OCI-LY7 (cell line): ENCODE measurements around the gene VAMP2. TPM values are rescaled to one million over a fixed set of nuclear protein-coding genes. Genes with fewer than 3 reads are reported as not detected.

Experiments
- BruUV-seq: library from RNA; stranded (reverse); fragments of 400-500 nt; replicated peaks from 2 replicates; lab custom pipeline; 2021; lab: Mats Ljungman, UMichigan
- CTCF ChIA-PET: fragments of 300-600 bp; sonication (Branson Sonifier 250); formaldehyde crosslinking; loops from one replicate; lab custom pipeline; 2022; ENCODE audit warnings: antibody characterized with exemption; ENCODE audit not compliant: unreplicated experiment; lab: Charles Lee
- POLR2A ChIA-PET: fragments of 300-600 bp; sonication (Branson Sonifier 250); formaldehyde crosslinking; loops from one replicate; lab custom pipeline; 2022; ENCODE audit warnings: antibody characterized with exemption; lab: Charles Lee
- DNase-seq: peaks from one replicate; pipeline ENCODE4 v3.0.0-alpha.2; 2015; ENCODE audit warnings: low spot score
- H2AFZ ChIP-seq: fragments of 200-600 bp; sonication (generic), shearing (Covaris generic); 2 replicates; pipeline ENCODE4 v1.6.1; 2014; ENCODE audit warnings: mild to moderate bottlenecking, antibody characterized with exemption, low read length, moderate library complexity
- H3K27ac ChIP-seq: fragments of 200-600 bp; sonication (generic); 2 replicates; pipeline ENCODE4 v1.5.1; 2014; ENCODE audit warnings: mixed run types, low read depth, mild to moderate bottlenecking, moderate library complexity, low read length, inconsistent platforms; ENCODE audit not compliant: poor library complexity, severe bottlenecking
- H3K36me3 ChIP-seq: fragments of 200-600 bp; sonication (generic); 2 replicates; pipeline ENCODE4 v1.6.1; 2014; ENCODE audit warnings: mild to moderate bottlenecking, antibody characterized with exemption, low read length, moderate library complexity, mixed read lengths; ENCODE audit not compliant: insufficient read depth
- H3K4me1 ChIP-seq: fragments of 200-600 bp; sonication (generic); 2 replicates; pipeline ENCODE4 v1.5.1; 2014; ENCODE audit warnings: mild to moderate bottlenecking, low read length; ENCODE audit not compliant: insufficient read depth, poor library complexity, severe bottlenecking
- H3K4me2 ChIP-seq: fragments of 200-600 bp; sonication (generic); 2 replicates; pipeline ENCODE4 v1.6.1; 2014; ENCODE audit warnings: mild to moderate bottlenecking, low read length
- H3K4me3 ChIP-seq: fragments of 200-600 bp; sonication (generic); 2 replicates; pipeline ENCODE4 v1.5.1; 2014; ENCODE audit warnings: mild to moderate bottlenecking, low read depth, low read length; ENCODE audit not compliant: poor library complexity, severe bottlenecking
- H3K79me2 ChIP-seq: fragments of 200-600 bp; sonication (generic); 2 replicates; pipeline ENCODE4 v1.6.1; 2016; ENCODE audit warnings: low read depth, mild to moderate bottlenecking, low read length, moderate library complexity, mixed read lengths; ENCODE audit not compliant: insufficient read depth
- H3K9me2 ChIP-seq: fragments of 200-600 bp; sonication (generic); 2 replicates; pipeline ENCODE4 v1.6.1; 2016; ENCODE audit warnings: mild to moderate bottlenecking, low read length, mixed read lengths; ENCODE audit not compliant: insufficient read depth
- H3K9me3 ChIP-seq: fragments of 200-600 bp; sonication (generic); 2 replicates; pipeline ENCODE4 v1.6.1; 2014; ENCODE audit warnings: mild to moderate bottlenecking, mixed run types, low read length, mixed read lengths
- H4K20me1 ChIP-seq: fragments of 200-600 bp; sonication (generic); 2 replicates; pipeline ENCODE4 v1.6.1; 2014; ENCODE audit warnings: mild to moderate bottlenecking, antibody characterized with exemption, low read length, moderate library complexity, mixed read lengths; ENCODE audit not compliant: insufficient read depth
- CTCF ChIP-seq: fragments of 200-600 bp; sonication (generic); conservative IDR thresholded peaks from 2 replicates; pipeline ENCODE4 v1.5.1; 2014; ENCODE audit warnings: mild to moderate bottlenecking, antibody characterized with exemption, low read length, moderate library complexity, mixed read lengths
- EZH2phosphoT487 ChIP-seq: fragments of 200-600 bp; sonication (generic); IDR thresholded peaks from 2 replicates; pipeline ENCODE4 v1.6.1; 2018; ENCODE audit warnings: low read depth, borderline replicate concordance, mild to moderate bottlenecking, mixed run types, antibody characterized with exemption, low read length, moderate library complexity, mixed read lengths
- intact Hi-C: fragments of 100-400 bp; cut with micrococcal nuclease; formaldehyde crosslinking; loops from one replicate; pipeline ENCODE4 v1.10.0; 2022; ENCODE audit not compliant: unreplicated experiment
- total RNA-seq, 2 experiments: library from RNA; depleted of rRNA in 1 of 2; stranded (reverse); fragments of >200 nt in 1 of 2; shearing (Covaris generic) in 1 of 2; gene quantifications; 2 replicates each; pipeline ENCODE4 v1.2.3, GENCODE V29; 2014 to 2022

VAMP2 gene
- total RNA-seq, 2 experiments from 2014 or later, result 21.2 to 40.9 TPM

GRCh38 chr17:8152112-8152775 is 10.5 kb downstream of the VAMP2 start, which contains the start of gene PER1:
Gene PER1, minus strand, starts transcription at chr17:8152404. Its CDS starts 1,698 bp downstream, at chr17:8150706.
- Histone ChIP-seq H3K4me2 (peak within 1 kb of the TSS; percentile 95), H3K9me2 (no peaks in the 10 kb centered on the region), H3K9me3 (no peaks in the 10 kb centered on the region), H3K4me1 (peaks cover 51% of the 10 kb centered on the region), H3K36me3 (peaks cover 29% of the 10 kb centered on the region), H4K20me1 (no peaks in the 10 kb centered on the region; the same call in 1 of the 2 replicates), H3K79me2 (peaks cover 12% of the 10 kb centered on the region; the same call in 1 of the 2 replicates), H2AFZ (peak within 1 kb of the TSS; percentile 16; the same call in 1 of the 2 replicates), H3K27ac (peak within 1 kb of the TSS; percentile 70), H3K4me3 (peak within 1 kb of the TSS; percentile 82)
- intact Hi-C loops, result loop anchor here (10.0 kb wide), 1 partner anchor 317 kb away; the partner anchor contains the start of gene KDM6B
- no TSS peak for BruUV-seq
- ChIA-PET CTCF (interaction anchor here (0.6 kb wide), 1 partner anchor 317 kb away, joined by 5 read pairs; no protein-coding TSS in a partner anchor), POLR2A (interaction anchor here (0.6 to 1.0 kb wide), 2 partner anchors 15 to 23 kb away, joined by 3 read pairs; no protein-coding TSS in a partner anchor)
- DNase-seq, result peak; percentile 89
- no peak for TF ChIP-seq CTCF
- no peak for TF ChIP-seq EZH2phosphoT487

GRCh38 chr17:8151641-8152111 is 11.1 kb downstream of the VAMP2 start:
- Histone ChIP-seq H3K27ac (peak overlapping the region; percentile 70), H3K4me3 (peak overlapping the region; percentile 82), H4K20me1 (no peaks in the 10 kb centered on the region; the same call in 1 of the 2 replicates), H2AFZ (peak overlapping the region; percentile 16; the same call in 1 of the 2 replicates), H3K4me2 (peak overlapping the region; percentile 95), H3K36me3 (peaks cover 35% of the 10 kb centered on the region), H3K9me2 (no peaks in the 10 kb centered on the region), H3K79me2 (peaks cover 12% of the 10 kb centered on the region; the same call in 1 of the 2 replicates), H3K4me1 (peaks cover 47% of the 10 kb centered on the region), H3K9me3 (no peaks in the 10 kb centered on the region)
- no TSS peak for BruUV-seq
- intact Hi-C loops, result loop anchor here (1.0 to 10.0 kb wide), 2 partner anchors 12 to 317 kb away; partner anchors contain the start of gene KDM6B
- peak; percentile 41 for DNase-seq
- TF ChIP-seq CTCF, result no peak
- TF ChIP-seq EZH2phosphoT487, result no peak
- ChIA-PET CTCF (interaction anchor here (0.6 kb wide), 1 partner anchor 317 kb away, joined by 5 read pairs; no protein-coding TSS in a partner anchor), POLR2A (interaction anchor here (0.5 to 1.1 kb wide), 4 partner anchors 14 to 527 kb away, joined by 3 to 4 read pairs (median 3); no protein-coding TSS in a partner anchor)
